Activated CD8-positive, alpha-beta memory T cell treated with anti-CD3 and anti-CD28 coated beads for 36 hours (primary cell): ENCODE data around the gene MACROH2A1. TPM values are rescaled to one million over a fixed set of nuclear protein-coding genes. Genes with fewer than 3 reads are reported as not detected.

Source experiments
- CTCF ChIA-PET: fragments of 350-600 bp; sonication (Branson Sonifier 250); formaldehyde crosslinking; loops from one replicate; lab custom pipeline; 2021; ENCODE audit warnings: antibody characterized with exemption; lab: Charles Lee
- POLR2A ChIA-PET: fragments of 350-600 bp; sonication (Branson Sonifier 250); formaldehyde crosslinking; loops from one replicate; lab custom pipeline; 2021; ENCODE audit warnings: antibody characterized with exemption; lab: Charles Lee
- total RNA-seq, 2 experiments: library from RNA; stranded (reverse); gene quantifications; one replicate each; pipeline ENCODE4 v1.2.3, GENCODE V29; 2021

MACROH2A1 gene
- total RNA-seq, 2 experiments from 2014 or later: 198 to 201 TPM

DNA sequence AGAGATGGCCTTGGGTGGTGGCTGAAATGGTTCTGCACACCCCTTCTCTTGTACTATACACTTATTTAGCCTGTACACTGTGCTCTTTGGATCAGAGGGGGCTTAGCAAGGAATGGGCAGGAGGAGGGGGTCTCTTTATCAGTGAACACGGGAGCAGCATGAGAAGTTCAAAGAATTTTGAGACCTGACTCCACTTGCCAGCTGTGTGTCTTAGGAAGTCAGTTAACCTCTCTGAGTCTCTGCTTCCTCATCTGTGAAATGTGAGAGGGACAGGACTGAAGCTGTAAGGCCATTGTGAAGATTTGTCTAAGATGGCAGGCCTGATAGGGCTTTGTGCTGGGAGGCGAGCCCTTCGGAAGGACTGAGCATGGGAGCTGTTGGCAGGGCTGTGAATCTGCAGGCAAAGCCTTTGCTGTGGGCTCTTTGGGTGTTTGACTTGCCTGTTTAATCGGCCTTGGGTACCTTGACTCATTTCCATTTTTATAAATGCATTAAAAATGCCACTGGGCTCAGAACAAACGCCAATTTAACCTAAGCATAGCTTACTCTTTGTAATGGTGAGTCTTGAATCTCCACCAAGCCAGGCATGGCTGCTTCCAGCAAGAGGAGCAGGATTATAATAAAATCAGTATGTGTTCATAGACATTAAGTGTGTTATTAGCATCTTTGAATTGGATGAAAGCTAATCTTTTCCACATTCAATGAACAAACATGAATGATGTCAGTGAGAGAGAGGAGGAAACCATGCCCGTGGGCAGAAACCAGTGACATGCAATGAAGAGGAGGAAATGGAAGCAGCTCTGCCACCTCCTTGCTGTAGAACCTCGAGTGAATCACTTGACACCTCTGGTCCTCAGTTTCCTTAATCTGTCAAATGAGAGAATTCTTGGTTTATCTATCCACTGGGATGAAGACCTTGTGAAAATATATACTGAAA is 89.4 kb downstream of the MACROH2A1 start:
- ChIA-PET POLR2A (no interaction called here), CTCF (interaction anchor here (0.7 kb wide), 1 partner anchor 26 kb away, joined by 3 read pairs; no protein-coding TSS in a partner anchor)

DNA sequence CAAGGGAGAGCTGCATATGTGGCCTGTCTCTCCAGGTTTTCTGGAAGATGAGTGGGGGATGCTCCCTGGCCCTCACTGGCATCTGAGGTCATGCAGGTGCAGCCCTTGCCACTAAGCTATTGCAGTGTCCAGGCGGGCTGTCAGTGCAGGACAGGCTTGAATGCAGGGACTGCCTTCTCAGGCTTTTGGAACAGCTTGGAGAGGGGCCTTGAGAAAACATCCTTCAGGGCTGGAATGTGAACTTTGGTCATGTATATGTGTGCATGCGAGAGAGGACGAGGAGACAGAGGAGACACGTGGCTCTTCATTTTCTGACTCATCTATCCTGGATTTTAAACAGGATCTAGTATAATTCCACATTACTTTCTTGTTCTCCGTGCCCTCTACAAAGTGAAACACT is 90.3 kb downstream of the MACROH2A1 start:
- ChIA-PET POLR2A (no interaction called here), CTCF (no interaction called here)

DNA sequence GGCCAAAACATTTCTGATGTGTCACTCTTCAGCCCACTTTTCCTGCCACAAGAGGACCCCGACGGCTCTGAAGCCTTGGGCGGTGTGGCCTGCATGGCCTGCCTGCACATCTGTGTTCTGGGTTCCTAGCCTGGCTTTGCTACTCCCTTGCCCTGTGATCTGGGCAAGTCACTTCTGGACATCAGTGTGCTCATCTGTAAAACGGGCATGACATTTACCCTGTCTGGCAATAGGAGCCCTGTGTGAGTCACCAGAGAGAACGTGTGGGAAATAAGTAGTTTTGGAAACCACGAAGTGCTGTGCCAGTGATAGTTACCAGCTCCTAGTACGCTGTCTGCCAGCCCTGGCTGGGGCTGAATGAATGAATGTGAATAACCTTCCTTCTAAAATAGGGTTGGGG is 90.8 kb downstream of the MACROH2A1 start:
- CTCF ChIA-PET: no interaction called here

DNA sequence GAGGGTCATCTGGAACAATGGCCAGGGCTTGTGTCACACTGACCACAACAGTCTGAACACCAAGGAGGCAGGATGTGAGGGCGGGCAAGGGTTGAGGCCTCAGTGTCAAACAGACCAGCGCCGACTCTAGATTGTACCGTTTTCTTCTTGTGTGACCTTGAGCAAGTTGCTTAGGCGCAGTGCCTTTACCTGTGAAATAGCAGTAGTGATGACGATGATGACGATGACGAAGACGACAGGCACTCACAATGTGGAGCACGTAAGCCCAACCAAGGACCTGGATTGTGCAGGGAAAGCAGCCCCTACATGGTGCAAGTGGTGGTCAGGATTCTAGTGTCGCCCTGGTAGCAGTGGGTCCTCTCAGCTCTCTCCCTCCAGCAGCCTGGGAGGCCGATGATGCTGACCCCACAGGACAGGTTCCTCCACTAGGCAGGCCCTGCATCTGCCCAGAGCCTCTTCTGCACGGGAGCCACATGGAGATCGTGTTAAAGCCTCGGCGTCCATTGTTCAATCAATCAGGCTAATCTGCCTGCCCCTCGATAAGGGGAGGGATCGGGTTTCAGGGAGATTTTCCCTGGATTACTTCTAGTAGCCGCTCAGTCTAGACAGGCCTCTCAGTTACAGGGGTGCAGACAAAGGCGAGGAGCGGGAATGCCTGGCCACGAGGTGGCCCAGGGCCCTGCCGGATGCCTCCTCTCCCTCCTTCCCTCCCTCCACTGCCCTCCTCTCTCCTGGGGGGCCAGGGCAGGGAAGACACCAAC is 91.7 kb downstream of the MACROH2A1 start:
- CTCF ChIA-PET: no interaction called here
- POLR2A ChIA-PET: no interaction called here

More for the DNA sequence above, 90.8 kb downstream of the MACROH2A1 start:
- POLR2A ChIA-PET: no interaction called here

DNA sequence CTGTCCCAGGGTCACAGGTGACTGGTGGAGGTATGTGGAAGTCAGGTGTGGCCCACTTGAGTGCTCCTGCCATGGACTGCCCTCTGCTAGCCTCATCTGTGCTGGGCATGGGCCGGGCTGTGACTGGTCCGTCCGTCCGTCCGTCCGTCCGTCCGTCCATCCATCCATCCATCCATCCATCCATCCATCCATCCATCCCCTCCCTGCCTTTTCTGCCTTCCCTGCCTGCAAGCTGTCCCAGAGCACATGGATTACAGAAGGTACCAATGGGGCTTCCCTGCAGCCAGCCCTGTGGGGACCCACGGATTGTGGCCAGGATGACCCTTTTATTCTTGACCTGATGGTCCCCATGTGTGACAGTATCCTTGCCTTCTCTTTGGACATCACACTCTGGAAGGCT is 92.5 kb downstream of the MACROH2A1 start:
- POLR2A ChIA-PET: no interaction called here
- CTCF ChIA-PET: no interaction called here

DNA sequence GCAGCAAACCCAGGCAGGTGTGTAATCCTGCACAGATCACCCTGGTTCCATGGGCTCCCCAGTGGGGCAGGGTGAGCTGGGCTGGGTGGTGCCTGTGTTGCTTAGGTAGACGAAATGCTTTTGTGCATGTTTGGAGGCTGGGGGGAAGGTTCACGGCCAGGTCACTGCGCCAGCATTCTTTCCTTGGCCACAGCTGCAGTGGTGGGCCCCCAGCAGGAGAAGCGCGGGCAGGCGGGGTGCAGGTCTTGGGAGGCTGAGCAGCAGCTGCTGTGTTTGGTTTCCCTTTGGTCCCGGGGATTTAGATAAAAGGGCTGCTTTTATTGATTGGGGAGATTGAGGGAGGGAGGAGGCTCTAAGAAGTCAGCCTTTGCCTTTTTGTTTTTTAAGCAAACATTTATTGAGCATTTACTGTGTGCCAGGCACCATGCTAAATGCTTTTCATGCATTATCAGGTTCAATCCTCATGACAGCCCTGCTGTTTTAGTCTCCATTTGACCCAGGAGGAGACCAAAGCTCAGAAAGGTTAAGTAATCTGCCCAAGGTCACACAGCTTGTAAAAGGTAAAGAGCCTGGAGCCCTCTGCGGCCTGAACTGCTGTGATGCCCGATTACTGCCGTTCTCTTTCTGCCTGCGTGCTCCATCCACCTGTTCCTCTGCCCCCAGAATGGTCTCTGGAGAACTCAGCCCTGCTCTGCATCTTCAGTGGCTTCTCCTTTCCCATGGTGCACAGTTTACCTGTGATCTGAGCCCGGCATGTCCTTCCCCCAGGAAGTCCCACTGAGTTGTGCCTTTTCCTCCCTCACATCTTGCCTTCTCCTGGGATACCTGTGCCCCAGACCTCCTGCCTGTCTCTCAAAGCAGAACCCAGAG is 94.4 kb downstream of the MACROH2A1 start:
- ChIA-PET POLR2A (no interaction called here), CTCF (no interaction called here)

DNA sequence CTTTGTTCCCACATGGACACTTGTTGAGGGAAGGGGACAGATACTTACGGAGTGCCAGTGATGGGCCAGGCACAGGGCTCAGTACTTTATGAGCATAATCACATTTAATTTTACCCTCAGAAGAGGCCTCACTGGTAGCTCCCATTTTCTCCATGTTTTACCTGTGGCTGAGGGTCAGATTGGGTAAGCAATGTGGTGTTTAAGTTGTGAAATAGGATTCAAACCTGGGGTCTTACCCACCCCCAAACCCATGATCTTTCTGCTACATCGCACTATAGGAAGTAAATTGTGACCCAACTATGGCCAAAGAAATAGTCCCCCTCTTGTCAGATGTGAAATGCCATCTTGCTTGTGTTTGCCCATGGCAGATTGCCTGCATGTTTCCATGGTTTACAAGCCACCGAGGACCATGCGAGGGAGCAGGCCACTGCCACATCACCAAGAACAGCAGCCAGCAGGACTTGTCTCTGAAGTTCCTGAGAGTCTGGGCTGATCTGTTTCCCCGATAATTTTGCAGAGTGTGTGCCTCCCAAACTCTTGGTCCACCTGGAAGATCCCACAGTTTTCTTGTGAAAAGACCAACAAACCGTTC is 95.4 kb downstream of the MACROH2A1 start:
- POLR2A ChIA-PET: no interaction called here
- CTCF ChIA-PET: no interaction called here

DNA sequence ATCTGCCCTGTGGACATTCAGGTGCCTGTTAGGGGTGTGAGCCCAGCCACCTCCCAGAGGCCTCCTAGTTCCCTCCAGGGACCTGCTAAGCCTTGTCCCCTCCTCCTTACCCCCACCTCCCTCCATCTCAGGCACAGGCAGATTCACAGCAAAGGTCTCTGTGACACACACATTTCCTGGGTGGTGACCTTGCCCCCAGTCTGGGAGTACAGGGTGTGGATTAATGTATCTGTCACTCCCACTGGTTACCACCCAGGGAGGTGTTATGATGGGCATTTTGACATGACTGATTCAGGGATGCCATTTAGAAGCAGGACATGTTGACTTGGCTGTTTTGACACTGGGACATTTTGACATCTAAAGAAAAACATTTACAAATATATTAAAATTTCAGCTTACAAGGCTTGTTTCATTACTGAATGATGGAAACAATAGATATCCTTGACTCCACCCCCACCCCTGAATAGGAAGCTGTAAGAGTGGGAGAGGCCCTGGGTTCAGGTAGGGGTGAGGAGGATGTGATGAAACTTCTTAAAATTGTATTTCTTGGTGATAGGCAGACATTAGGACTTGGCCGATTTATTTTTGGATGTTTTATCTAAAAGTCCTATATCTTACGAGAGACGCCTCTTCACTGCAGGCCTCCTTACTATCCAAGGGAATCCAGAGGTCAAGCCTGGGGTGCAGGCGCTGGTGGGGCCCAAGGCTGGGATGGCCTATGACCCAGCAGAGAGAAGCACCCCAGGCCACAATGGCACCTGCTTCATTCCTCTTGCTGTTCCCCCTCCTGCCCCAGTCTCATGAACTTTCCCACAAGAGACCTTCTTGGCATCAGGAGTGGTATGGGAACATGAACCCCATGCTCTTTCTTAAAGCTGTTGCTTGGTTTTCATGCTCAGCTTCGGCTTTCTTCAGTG is 101.9 kb downstream of the MACROH2A1 start:
- POLR2A ChIA-PET: no interaction called here
- CTCF ChIA-PET: no interaction called here

DNA sequence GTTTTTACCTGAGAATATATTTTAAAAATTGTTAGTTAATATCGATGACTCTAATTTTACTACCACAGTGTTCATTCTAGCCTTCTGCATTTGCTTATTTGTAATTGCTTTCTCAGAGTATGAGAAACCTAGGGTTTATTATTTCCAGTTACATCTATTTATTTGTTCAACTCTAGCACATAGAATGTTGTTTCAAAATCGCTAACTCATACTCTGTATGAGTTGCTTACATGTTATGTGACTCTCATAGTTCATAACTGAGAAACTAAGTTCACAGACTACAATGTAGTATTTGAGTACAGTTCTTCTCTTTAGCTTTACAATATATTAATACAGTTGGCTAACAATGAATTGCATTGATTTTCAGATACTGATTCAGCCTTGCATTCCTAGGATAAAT is 103.2 kb downstream of the MACROH2A1 start:
- ChIA-PET POLR2A (no interaction called here), CTCF (no interaction called here)

DNA sequence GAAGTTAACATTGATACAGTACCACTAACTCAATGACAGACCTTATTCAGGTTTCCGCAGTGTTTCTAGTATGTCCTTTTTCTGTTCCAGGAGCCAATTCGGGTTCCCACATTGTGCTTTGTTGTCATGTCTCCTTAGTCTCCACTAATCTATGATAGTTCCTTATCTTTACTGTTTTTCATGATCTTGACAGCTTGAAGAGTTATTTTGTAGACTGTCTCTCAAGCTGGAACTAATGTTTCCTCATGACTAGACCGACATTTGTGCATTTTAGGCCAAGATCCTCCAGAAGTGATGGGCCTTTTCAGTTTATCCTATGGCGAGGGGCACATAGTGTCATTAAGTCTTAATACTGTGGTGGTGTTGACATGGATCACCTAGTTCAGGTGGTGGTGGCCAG is 104.2 kb downstream of the MACROH2A1 start:
- ChIA-PET POLR2A (no interaction called here), CTCF (no interaction called here)

DNA sequence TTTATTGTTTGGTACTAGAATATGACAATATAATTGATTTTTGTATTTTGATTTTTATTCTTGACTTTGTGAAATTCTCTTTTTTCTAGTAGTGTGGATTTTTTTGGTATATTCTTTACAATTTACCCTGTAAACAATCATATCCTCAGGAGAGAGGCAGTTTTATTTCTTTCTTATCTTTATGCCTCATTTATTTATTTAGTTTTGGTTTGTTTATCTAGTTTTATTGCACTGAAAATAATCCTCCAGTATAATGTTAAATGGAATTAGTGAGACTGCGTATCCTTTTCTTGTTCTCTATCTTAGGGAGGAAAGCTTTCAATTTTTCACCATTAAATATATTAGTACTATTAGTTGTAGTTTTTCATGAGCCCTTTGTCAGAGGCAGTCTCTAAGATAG is 109.4 kb downstream of the MACROH2A1 start:
- ChIA-PET POLR2A (no interaction called here), CTCF (no interaction called here)

DNA sequence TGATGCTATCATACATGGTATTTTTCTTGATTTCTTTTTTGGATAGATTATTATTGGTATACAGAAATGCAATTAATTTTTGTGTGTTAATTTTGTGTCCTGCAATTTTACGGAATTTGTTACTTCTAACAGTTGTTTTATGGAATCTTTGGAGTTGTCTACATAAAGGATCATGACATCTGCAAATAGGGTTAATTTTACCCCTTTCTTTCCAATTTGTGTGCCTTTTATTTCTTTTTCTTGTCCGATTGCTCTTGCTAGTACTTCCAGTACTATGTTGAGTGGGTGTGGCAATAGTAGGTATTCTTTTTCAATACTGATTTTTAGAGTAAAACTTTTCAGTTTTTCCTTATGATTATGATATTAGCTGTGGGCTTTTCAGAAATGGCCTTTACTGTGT is 111.5 kb downstream of the MACROH2A1 start:
- ChIA-PET CTCF (no interaction called here), POLR2A (no interaction called here)

Other genes with a start within 250 kb of the MACROH2A1 start
- gene DCANP1, start 48.1 kb upstream of the MACROH2A1 start, total RNA-seq: not detected
- gene TIFAB, start 53.1 kb upstream of the MACROH2A1 start, total RNA-seq: not detected
- not detected for gene NEUROG1, start 136.7 kb upstream of the MACROH2A1 start, total RNA-seq
- gene CXCL14, start 179.8 kb upstream of the MACROH2A1 start, total RNA-seq: not detected